K562 (cell line): Measurements from ENCODE around the gene CRHR1. TPM values are rescaled to one million over a fixed set of nuclear protein-coding genes. Genes with fewer than 3 reads are reported as not detected.

Source experiments
- ATAC-seq: fragments of 200-7000 bp; cut with Tn5 transposase; 3 replicates; pipeline ENCODE4 v1.9.1; 2020; ENCODE audit warnings: moderate library complexity
- BruUV-seq: library from RNA; stranded (reverse); fragments of 400-500 nt; replicated peaks from 2 replicates; lab custom pipeline; 2021; lab: Mats Ljungman, UMichigan
- CTCF ChIA-PET: fragments of 300-600 bp; formaldehyde crosslinking; extraction: SDS; loops from one replicate; lab custom pipeline; 2021; ENCODE audit warnings: low intra/inter-chr PET ratio; lab: Yijun Ruan, JAX
- POLR2A ChIA-PET: fragments of 300-600, 350-650 bp; sonication (Branson Sonifier 250); formaldehyde crosslinking; extraction: SDS; loops from one replicate; lab custom pipeline; 2021; ENCODE audit warnings: antibody characterized with exemption, inconsistent platforms; lab: Yijun Ruan, JAX
- DNase-seq, 4 experiments: peaks; one replicate each; pipeline versions ENCODE4 v3.0.0 to v3.0.0-alpha.2; 2011 to 2018; ENCODE audit warnings: low spot score in 3 of 4, mixed read lengths in 3 of 4; ENCODE audit errors: extremely low read depth in 1 of 4
- FAIRE-seq: peaks from 2 replicates; lab custom pipeline; 2011; peaks lifted over from hg19 to GRCh38; lab: Jason Lieb, UNC
- H2AFZ ChIP-seq: 2 replicates; pipeline ENCODE4 v1.6.0; 2011; ENCODE audit warnings: low read depth, low read length, control low read depth, inconsistent platforms
- H3K27ac ChIP-seq: fragments of 200-600 bp; 3 replicates; pipeline ENCODE4 v1.8.0; 2011; ENCODE audit warnings: low read depth, mild to moderate bottlenecking, control low read depth, inconsistent platforms, low read length, moderate library complexity, mixed read lengths; ENCODE audit errors: extremely low read depth
- H3K27me3 ChIP-seq, 2 experiments: fragments of 300-600 bp in 1 of 2; 2 replicates in 1 of 2; 3 replicates in 1 of 2; pipeline versions ENCODE4 v1.6.0 to v1.8.0; 2011; ENCODE audit warnings: inconsistent platforms in 2 of 2, low read length in 2 of 2, mild to moderate bottlenecking in 1 of 2, mixed read lengths in 1 of 2, moderate library complexity in 1 of 2; ENCODE audit not compliant: control insufficient read depth in 2 of 2, insufficient read depth in 2 of 2
- H3K36me3 ChIP-seq: fragments of 300-600 bp; 3 replicates; pipeline ENCODE4 v1.8.0; 2011; ENCODE audit warnings: mild to moderate bottlenecking, low read length, inconsistent platforms; ENCODE audit not compliant: control insufficient read depth, insufficient read depth
- H3K4me1 ChIP-seq, 2 experiments: fragments of 200-600 bp in 1 of 2; replicated peaks in 1 of 2; 2 replicates in 1 of 2; 3 replicates in 1 of 2; pipeline versions ENCODE4 v1.5.1 to v1.8.0; 2011; ENCODE audit warnings: inconsistent platforms in 2 of 2, low read length in 2 of 2, mild to moderate bottlenecking in 1 of 2, mixed read lengths in 1 of 2, moderate library complexity in 1 of 2; ENCODE audit not compliant: control insufficient read depth in 2 of 2, insufficient read depth in 2 of 2
- H3K4me2 ChIP-seq: 2 replicates; pipeline ENCODE4 v1.6.1; 2011; ENCODE audit warnings: low read length, control low read depth, inconsistent platforms, mixed read lengths; ENCODE audit not compliant: insufficient read depth
- H3K4me3 ChIP-seq: fragments of 200-600 bp; sonication (generic), shearing (Covaris generic); 2 replicates; pipeline ENCODE4 v1.5.1; 2016; ENCODE audit warnings: control low read depth, inconsistent platforms
- H3K79me2 ChIP-seq: fragments of 200-600 bp; 3 replicates; pipeline ENCODE4 v1.8.0; 2011; ENCODE audit warnings: low read length, inconsistent platforms; ENCODE audit not compliant: control insufficient read depth, insufficient read depth
- H3K9ac ChIP-seq, 2 experiments: 2 replicates each; pipeline versions ENCODE4 v1.6.0 to v1.6.1; 2011; ENCODE audit warnings: low read depth in 2 of 2, low read length in 2 of 2, control low read depth in 1 of 2, inconsistent platforms in 1 of 2, mild to moderate bottlenecking in 1 of 2, mixed read lengths in 1 of 2; ENCODE audit not compliant: insufficient read depth in 1 of 2
- H3K9me1 ChIP-seq: one replicate; pipeline ENCODE4 v1.6.0; 2011; ENCODE audit warnings: inconsistent platforms, mild to moderate bottlenecking, low read length, moderate library complexity; ENCODE audit not compliant: control insufficient read depth, insufficient read depth
- H3K9me3 ChIP-seq: replicated peaks from 2 replicates; pipeline ENCODE4 v1.5.1; 2011; ENCODE audit warnings: low read depth, low read length, inconsistent platforms; ENCODE audit not compliant: control insufficient read depth, insufficient read depth
- H4K20me1 ChIP-seq: replicated peaks from 2 replicates; pipeline ENCODE4 v1.6.1; 2011; ENCODE audit warnings: low read length, inconsistent platforms, mixed read lengths; ENCODE audit not compliant: control insufficient read depth, insufficient read depth
- ZSCAN29 ChIP-seq: fragments of 450-650 bp; IDR thresholded peaks from 2 replicates; pipeline ENCODE4 v1.6.1; 2017
- WGBS: fragments of 100-300 bp; shearing (Covaris generic); methylation state at CpG from one replicate; pipeline ENCODE4 v1.1.6; 2016; ENCODE audit warnings: low coverage, mixed read lengths; ENCODE audit not compliant: insufficient coverage; ENCODE audit errors: missing lambda C conversion rate; 5-methylcytosine and 5-hydroxymethylcytosine counted together
- in situ Hi-C: fragments of 300-500 bp; cut with MboI; formaldehyde crosslinking; loops from 4 replicates; pipeline ENCODE4 v1.15.0; 2018; ENCODE audit warnings: inconsistent platforms, mixed read lengths
- intact Hi-C: fragments of 100-400 bp; cut with micrococcal nuclease; formaldehyde crosslinking; loops from 2 replicates; pipeline ENCODE4 v1.14.2; 2022
- polyA plus RNA-seq, 8 experiments: library from polyadenylated mRNA; depleted of rRNA in 4 of 8; stranded (reverse) in 5 of 8; unstranded in 3 of 8; fragments of >200 nt; fragmentation: Nextera tagmentation in 2 of 8; fragmentation: Illumina TruSeq in 1 of 8; extraction: Ambion mirVana in 2 of 8; extraction: Trizol in 1 of 8; gene quantifications; 2 replicates each; pipeline versions ENCODE4 v1.2.1 to v1.2.3, GENCODE V29; 2011 to 2014; ENCODE audit warnings: inconsistent platforms in 1 of 8, missing spikeins in 1 of 8
- total RNA-seq, 7 experiments: library from RNA; depleted of rRNA in 6 of 7; stranded (reverse); fragments of >200 nt in 6 of 7; fragmentation: Illumina TruSeq in 2 of 7; extraction: Trizol in 2 of 7; gene quantifications; 2 replicates each; pipeline versions ENCODE4 v1.2.1 to v1.2.3, GENCODE V29; 2011 to 2021; ENCODE audit warnings: low replicate concordance in 1 of 7
- TF ChIP-seq, protein P1 (sequence below): fragments of 450-650 bp; IDR thresholded peaks from 2 replicates; pipeline ENCODE4 v1.6.1; 2016; ENCODE audit warnings: borderline replicate concordance

Gene CRHR1
- total and polyA plus RNA-seq, 9 of the 15 experiments (the other 6 are each of a cell fraction or from before 2014, with no cell fraction given) = 0.05 TPM; not detected in 8

DNA sequence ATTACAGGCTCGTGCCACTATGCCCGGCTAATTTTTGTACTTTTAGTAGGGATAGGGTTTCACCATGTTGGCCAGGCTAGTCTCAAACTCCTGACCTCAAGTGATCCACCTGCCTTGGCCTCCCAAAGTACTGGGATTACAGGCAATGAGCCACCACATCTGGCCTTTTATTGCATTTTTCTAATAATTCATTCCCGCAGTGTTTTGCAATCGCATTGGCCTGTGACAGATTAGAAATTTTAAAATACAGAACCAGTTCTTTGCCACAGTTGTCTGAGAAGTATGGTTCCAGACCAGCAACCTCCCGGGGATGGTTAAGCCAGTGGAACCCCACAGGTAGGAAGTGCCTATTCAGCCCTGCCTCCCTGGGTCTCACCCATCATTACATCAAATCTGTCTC lies 3.2 kb upstream of the CRHR1 start:
- Histone ChIP-seq H3K4me1 (peaks cover 4 to 24% of the 10 kb centered on the region in 2 experiments; a peak in 4 of 5 replicates), H3K4me2 (no peak overlapping the region), H2AFZ (no peak overlapping the region), H3K9me1 (no peaks in the 10 kb centered on the region), H3K27me3 (peaks cover 41 to 74% of the 10 kb centered on the region in 2 experiments), H4K20me1 (peaks cover 4% of the 10 kb centered on the region; the same call in 1 of the 2 replicates), H3K79me2 (no peaks in the 10 kb centered on the region), H3K36me3 (no peaks in the 10 kb centered on the region), H3K9me3 (no peaks in the 10 kb centered on the region), H3K27ac (no peak overlapping the region), H3K9ac (no peak overlapping the region), H3K4me3 (no peak overlapping the region)
- FAIRE-seq (no peak), ATAC-seq (no peak), DNase-seq (no peak)
- CTCF ChIA-PET = no interaction called here
- TF ChIP-seq, protein P1, sequence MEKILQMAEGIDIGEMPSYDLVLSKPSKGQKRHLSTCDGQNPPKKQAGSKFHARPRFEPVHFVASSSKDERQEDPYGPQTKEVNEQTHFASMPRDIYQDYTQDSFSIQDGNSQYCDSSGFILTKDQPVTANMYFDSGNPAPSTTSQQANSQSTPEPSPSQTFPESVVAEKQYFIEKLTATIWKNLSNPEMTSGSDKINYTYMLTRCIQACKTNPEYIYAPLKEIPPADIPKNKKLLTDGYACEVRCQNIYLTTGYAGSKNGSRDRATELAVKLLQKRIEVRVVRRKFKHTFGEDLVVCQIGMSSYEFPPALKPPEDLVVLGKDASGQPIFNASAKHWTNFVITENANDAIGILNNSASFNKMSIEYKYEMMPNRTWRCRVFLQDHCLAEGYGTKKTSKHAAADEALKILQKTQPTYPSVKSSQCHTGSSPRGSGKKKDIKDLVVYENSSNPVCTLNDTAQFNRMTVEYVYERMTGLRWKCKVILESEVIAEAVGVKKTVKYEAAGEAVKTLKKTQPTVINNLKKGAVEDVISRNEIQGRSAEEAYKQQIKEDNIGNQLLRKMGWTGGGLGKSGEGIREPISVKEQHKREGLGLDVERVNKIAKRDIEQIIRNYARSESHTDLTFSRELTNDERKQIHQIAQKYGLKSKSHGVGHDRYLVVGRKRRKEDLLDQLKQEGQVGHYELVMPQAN = no peak
- no peak for TF ChIP-seq ZSCAN29
- POLR2A ChIA-PET = interaction anchor here (1.0 to 1.3 kb wide), 2 partner anchors 8 to 12 kb away, joined by 4 to 5 read pairs; no protein-coding TSS in a partner anchor
- in situ Hi-C loops = no loop called here
- BruUV-seq = no TSS peak
- intact Hi-C loops = no loop called here
- WGBS = 0% methylated on average over 3 of the region's 5 CpGs
